Measurements from ENCODE around the gene DNAJB6.

DNAJB6 gene

GRCh38 chr7:157441023-157441399 lies 104.2 kb downstream of the DNAJB6 start:
- Histone ChIP-seq H3K4me1 (ENCODE audit: insufficient read depth, low read length) (no peaks in the 10 kb centered on the region), H3K27me3 (ENCODE audit: insufficient read depth, low read length, poor library complexity) (no peaks in the 10 kb centered on the region), H4K20me1 (ENCODE audit: insufficient read depth, low read length) (no peaks in the 10 kb centered on the region; the same call in none of the 2 replicates), H3K79me2 (ENCODE audit: insufficient read depth, low read length) (no peaks in the 10 kb centered on the region), H3K36me3 (ENCODE audit: insufficient read depth, low read length) (no peaks in the 10 kb centered on the region), H3K9me3 (ENCODE audit: insufficient read depth, low read length, severe bottlenecking) (no peaks in the 10 kb centered on the region), H3K4me2 (ENCODE audit: insufficient read depth, low read length) (no peak overlapping the region), H3K27ac (ENCODE audit: low read length) (no peak overlapping the region), H3K9ac (ENCODE audit: low read depth, low read length) (no peak overlapping the region), H2AFZ (ENCODE audit: low read depth, low read length) (no peak overlapping the region), H3K4me3 (ENCODE audit: low read depth in 1 of 2, low read length in 2 of 2) (no peak overlapping the region)
- DNase-seq (no peak), ATAC-seq (ENCODE audit: insufficient read depth, low read depth) (no peak)
- TF ChIP-seq EZH2 (IDR thresholded peaks at IDR 0.05; ENCODE audit: borderline replicate concordance, low read depth, low read length, severe bottlenecking): no peak
- no peak for TF ChIP-seq CTCF (IDR thresholded peaks at IDR 0.05; ENCODE audit: borderline replicate concordance, extremely low read depth, low read length, poor library complexity, severe bottlenecking)

GRCh38 chr7:157442456-157442855 lies 105.7 kb downstream of the DNAJB6 start:
- no peak overlapping the region for H3K9ac ChIP-seq (ENCODE audit: low read depth, low read length)
- no peaks in the 10 kb centered on the region for H3K27me3 ChIP-seq (ENCODE audit: insufficient read depth, low read length, poor library complexity)
- no peak overlapping the region for H3K27ac ChIP-seq (ENCODE audit: low read length)
- no peak overlapping the region for H3K4me3 ChIP-seq (ENCODE audit: low read depth in 1 of 2, low read length in 2 of 2)
- no peaks in the 10 kb centered on the region for H3K79me2 ChIP-seq (ENCODE audit: insufficient read depth, low read length)
- no peaks in the 10 kb centered on the region for H3K4me1 ChIP-seq (ENCODE audit: insufficient read depth, low read length)
- ATAC-seq (ENCODE audit: insufficient read depth, low read depth) (no peak), DNase-seq (no peak)
- no peaks in the 10 kb centered on the region; the same call in none of the 2 replicates for H4K20me1 ChIP-seq (ENCODE audit: insufficient read depth, low read length)
- TF ChIP-seq CTCF (IDR thresholded peaks at IDR 0.05; ENCODE audit: borderline replicate concordance, extremely low read depth, low read length, poor library complexity, severe bottlenecking) (no peak), EZH2 (IDR thresholded peaks at IDR 0.05; ENCODE audit: borderline replicate concordance, low read depth, low read length, severe bottlenecking) (no peak)
- no peak overlapping the region for H2AFZ ChIP-seq (ENCODE audit: low read depth, low read length)
- H3K9me3 ChIP-seq (ENCODE audit: insufficient read depth, low read length, severe bottlenecking): no peaks in the 10 kb centered on the region
- no peaks in the 10 kb centered on the region for H3K36me3 ChIP-seq (ENCODE audit: insufficient read depth, low read length)
- H3K4me2 ChIP-seq (ENCODE audit: insufficient read depth, low read length): no peak overlapping the region

GRCh38 chr7:157442993-157443831 lies 106.4 kb downstream of the DNAJB6 start:
- no peak overlapping the region for H3K4me3 ChIP-seq (ENCODE audit: low read depth in 1 of 2, low read length in 2 of 2)
- H3K27ac ChIP-seq (ENCODE audit: low read length): no peak overlapping the region
- H3K9me3 ChIP-seq (ENCODE audit: insufficient read depth, low read length, severe bottlenecking): no peaks in the 10 kb centered on the region
- H2AFZ ChIP-seq (ENCODE audit: low read depth, low read length): no peak overlapping the region
- H3K36me3 ChIP-seq (ENCODE audit: insufficient read depth, low read length): no peaks in the 10 kb centered on the region
- ATAC-seq (ENCODE audit: insufficient read depth, low read depth): no peak
- DNase-seq: no peak
- TF ChIP-seq CTCF (IDR thresholded peaks at IDR 0.05; ENCODE audit: borderline replicate concordance, extremely low read depth, low read length, poor library complexity, severe bottlenecking): no peak
- TF ChIP-seq EZH2 (IDR thresholded peaks at IDR 0.05; ENCODE audit: borderline replicate concordance, low read depth, low read length, severe bottlenecking): no peak
- H3K27me3 ChIP-seq (ENCODE audit: insufficient read depth, low read length, poor library complexity): no peaks in the 10 kb centered on the region
- no peak overlapping the region for H3K9ac ChIP-seq (ENCODE audit: low read depth, low read length)
- no peaks in the 10 kb centered on the region for H3K79me2 ChIP-seq (ENCODE audit: insufficient read depth, low read length)
- no peak overlapping the region for H3K4me2 ChIP-seq (ENCODE audit: insufficient read depth, low read length)
- H4K20me1 ChIP-seq (ENCODE audit: insufficient read depth, low read length): no peaks in the 10 kb centered on the region; the same call in none of the 2 replicates
- no peaks in the 10 kb centered on the region for H3K4me1 ChIP-seq (ENCODE audit: insufficient read depth, low read length)
